22Rv1 (cell line): ENCODE data around the gene EPN2.

ENCODE experiments used
- CTCF ChIP-seq: fragments of 450-650 bp; IDR thresholded peaks from 2 replicates; pipeline ENCODE4 v1.5.1; 2017; ENCODE audit warnings: mild to moderate bottlenecking
- ZFX ChIP-seq: fragments of 450-650 bp; IDR thresholded peaks from 2 replicates; pipeline ENCODE4 v1.6.1; 2017; ENCODE audit warnings: antibody characterized with exemption, borderline replicate concordance

GRCh38 chr17:19345486-19346350 lies 108.6 kb downstream of the EPN2 start:
- TF ChIP-seq CTCF (no peak), ZFX (no peak)
